CD4-positive, alpha-beta T cell (primary cell): ENCODE data around the gene CDH2. TPM values are rescaled to one million over a fixed set of nuclear protein-coding genes. Genes with fewer than 3 reads are reported as not detected.

ENCODE experiments used
- ATAC-seq: fragments of 200-7000 bp; cut with Tn5 transposase; one replicate; pipeline ENCODE4 v1.10.0; 2022; ENCODE audit warnings: mild to moderate bottlenecking; ENCODE audit not compliant: poor library complexity
- CTCF ChIA-PET: fragments of 350-600 bp; sonication (Branson Sonifier 250); formaldehyde crosslinking; loops from one replicate; lab custom pipeline; 2021; ENCODE audit warnings: antibody characterized with exemption, inconsistent platforms; lab: Charles Lee
- POLR2A ChIA-PET: fragments of 350-600 bp; sonication (Branson Sonifier 250); formaldehyde crosslinking; loops from one replicate; lab custom pipeline; 2021; ENCODE audit warnings: antibody characterized with exemption, inconsistent platforms; lab: Charles Lee
- DNase-seq, 14 experiments: peaks; one replicate each; pipeline ENCODE4 v3.0.0-alpha.2; 2013 to 2020; ENCODE audit warnings: mixed read lengths in 2 of 14
- H3K27ac ChIP-seq, 2 donors: one replicate each; pipeline versions ENCODE4 v1.5.1 to v1.7.0; 2013; ENCODE audit warnings: low read length in 2 of 2, low read depth in 1 of 2, mild to moderate bottlenecking in 1 of 2
- H3K27me3 ChIP-seq, 2 experiments: 1 replicate in 1 of 2; 2 replicates in 1 of 2; pipeline versions ENCODE4 v1.6.1 to v1.7.0; 2013; ENCODE audit warnings: low read length in 2 of 2, control low read depth in 1 of 2, mild to moderate bottlenecking in 1 of 2, moderate library complexity in 1 of 2; ENCODE audit not compliant: insufficient read depth in 2 of 2, control insufficient read depth in 1 of 2
- H3K36me3 ChIP-seq: one replicate; pipeline ENCODE4 v1.6.1; 2013; ENCODE audit warnings: low read length, control low read depth; ENCODE audit not compliant: insufficient read depth
- H3K4me1 ChIP-seq: one replicate; pipeline ENCODE4 v1.6.1; 2013; ENCODE audit warnings: low read length, control low read depth; ENCODE audit not compliant: insufficient read depth
- H3K4me3 ChIP-seq: one replicate; pipeline ENCODE4 v1.5.1; 2013; ENCODE audit warnings: mild to moderate bottlenecking, low read length, moderate library complexity
- H3K9me3 ChIP-seq, 2 experiments: 1 replicate in 1 of 2; 2 replicates in 1 of 2; pipeline versions ENCODE4 v1.6.1 to v1.7.0; 2013; ENCODE audit warnings: low read length in 2 of 2, mild to moderate bottlenecking in 2 of 2, control low read depth in 1 of 2, moderate library complexity in 1 of 2; ENCODE audit not compliant: control insufficient read depth in 1 of 2, insufficient read depth in 1 of 2
- H3K27ac Mint-ChIP-seq: one replicate; pipeline ENCODE4 v1.8.0; 2020; ENCODE audit warnings: mixed read lengths
- H3K27me3 Mint-ChIP-seq: one replicate; pipeline ENCODE4 v1.8.0; 2021; ENCODE audit warnings: mixed read lengths
- H3K36me3 Mint-ChIP-seq: one replicate; pipeline ENCODE4 v1.8.0; 2021; ENCODE audit warnings: low read depth, mixed read lengths
- H3K4me1 Mint-ChIP-seq: one replicate; pipeline ENCODE4 v1.8.0; 2021; ENCODE audit warnings: low read depth, mixed read lengths
- H3K4me3 Mint-ChIP-seq: one replicate; pipeline ENCODE4 v1.8.0; 2020; ENCODE audit warnings: mild to moderate bottlenecking, mixed read lengths
- H3K9me3 Mint-ChIP-seq: one replicate; pipeline ENCODE4 v1.8.0; 2020; ENCODE audit warnings: mixed read lengths
- intact Hi-C, 2 experiments: fragments of 100-400 bp; cut with DNase I in 1 of 2; cut with micrococcal nuclease in 1 of 2; formaldehyde crosslinking; loops; one replicate each; pipeline versions ENCODE4 v1.15.1 to v1.9.0; 2023 to 2025; cut with DNase I, micrococcal nuclease
- total RNA-seq, 174 experiments: library from RNA in 2 of 174; stranded (reverse) in 2 of 174; gene quantifications; one replicate each; pipeline ENCODE4 v1.2.3 and lab custom pipeline; 2021 to 2026
- TF ChIP-seq, protein P1 (sequence below): fragments of 200-600 bp; IDR thresholded peaks from one replicate; pipeline ENCODE4 v1.8.0; 2022; ENCODE audit warnings: antibody characterized with exemption, mild to moderate bottlenecking

The CDH2 gene
- total RNA-seq, 2 experiments from 2014 or later, result not detected

GRCh38 chr18:27952741-27953140 is 224.2 kb downstream of the CDH2 start:
- DNase-seq, result no peak
- intact Hi-C loops, result loop anchor here in 1 of 2 experiments (10.0 kb wide), 1 partner anchor 512 kb away; no protein-coding TSS in a partner anchor
- H3K27me3 ChIP-seq, result no peaks in the 10 kb centered on the region
- H3K9me3 Mint-ChIP-seq, result peaks cover 3% of the 10 kb centered on the region
- H3K4me3 ChIP-seq, result no peak overlapping the region
- H3K4me1 Mint-ChIP-seq, result no peaks in the 10 kb centered on the region
- H3K27me3 Mint-ChIP-seq, result no peaks in the 10 kb centered on the region
- no peaks in the 10 kb centered on the region for H3K9me3 ChIP-seq
- no peak overlapping the region for H3K4me3 Mint-ChIP-seq
- TF ChIP-seq, protein P1, sequence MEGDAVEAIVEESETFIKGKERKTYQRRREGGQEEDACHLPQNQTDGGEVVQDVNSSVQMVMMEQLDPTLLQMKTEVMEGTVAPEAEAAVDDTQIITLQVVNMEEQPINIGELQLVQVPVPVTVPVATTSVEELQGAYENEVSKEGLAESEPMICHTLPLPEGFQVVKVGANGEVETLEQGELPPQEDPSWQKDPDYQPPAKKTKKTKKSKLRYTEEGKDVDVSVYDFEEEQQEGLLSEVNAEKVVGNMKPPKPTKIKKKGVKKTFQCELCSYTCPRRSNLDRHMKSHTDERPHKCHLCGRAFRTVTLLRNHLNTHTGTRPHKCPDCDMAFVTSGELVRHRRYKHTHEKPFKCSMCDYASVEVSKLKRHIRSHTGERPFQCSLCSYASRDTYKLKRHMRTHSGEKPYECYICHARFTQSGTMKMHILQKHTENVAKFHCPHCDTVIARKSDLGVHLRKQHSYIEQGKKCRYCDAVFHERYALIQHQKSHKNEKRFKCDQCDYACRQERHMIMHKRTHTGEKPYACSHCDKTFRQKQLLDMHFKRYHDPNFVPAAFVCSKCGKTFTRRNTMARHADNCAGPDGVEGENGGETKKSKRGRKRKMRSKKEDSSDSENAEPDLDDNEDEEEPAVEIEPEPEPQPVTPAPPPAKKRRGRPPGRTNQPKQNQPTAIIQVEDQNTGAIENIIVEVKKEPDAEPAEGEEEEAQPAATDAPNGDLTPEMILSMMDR, result no peak
- ATAC-seq, result no peak
- H3K27ac Mint-ChIP-seq, result no peak overlapping the region
- no peaks in the 10 kb centered on the region for H3K36me3 ChIP-seq
- ChIA-PET POLR2A (no interaction called here), CTCF (no interaction called here)
- H3K36me3 Mint-ChIP-seq, result no peaks in the 10 kb centered on the region
- no peaks in the 10 kb centered on the region for H3K4me1 ChIP-seq
- no peak overlapping the region for H3K27ac ChIP-seq

DNA sequence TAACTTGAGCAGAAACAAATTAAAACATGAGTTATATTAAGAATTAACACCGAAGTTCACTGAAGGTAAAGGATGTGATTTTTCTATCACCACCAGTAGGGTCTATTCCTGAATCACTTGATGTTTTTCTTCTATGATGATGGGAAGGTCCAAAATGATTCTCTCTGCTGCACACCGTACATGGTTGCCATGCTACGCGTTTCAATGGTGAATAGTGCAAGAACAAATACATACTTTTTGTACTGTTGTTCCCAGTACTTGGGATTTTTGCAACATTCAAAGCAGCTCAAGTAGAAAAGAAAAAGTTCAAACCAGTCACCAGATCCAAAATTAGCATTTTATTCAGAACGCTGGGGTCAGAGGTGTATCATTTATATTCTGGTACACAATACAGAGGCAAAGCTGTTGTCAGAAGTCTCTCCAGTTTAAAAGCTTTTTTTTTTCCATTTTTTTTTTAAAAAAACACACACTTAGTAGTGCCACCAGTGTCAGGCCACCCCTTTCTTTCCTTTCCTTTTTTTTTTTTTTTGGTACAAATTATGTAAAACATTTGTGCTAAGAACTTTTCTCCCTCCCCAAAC is 226.2 kb downstream of the CDH2 start:
- no peaks in the 10 kb centered on the region for H3K27me3 Mint-ChIP-seq
- no peaks in the 10 kb centered on the region for H3K36me3 ChIP-seq
- H3K4me3 Mint-ChIP-seq, result no peak overlapping the region
- intact Hi-C loops, result loop anchor here in 1 of 2 experiments (10.0 kb wide), 1 partner anchor 514 kb away; no protein-coding TSS in a partner anchor
- H3K27ac Mint-ChIP-seq, result no peak overlapping the region
- no peak for ATAC-seq
- TF ChIP-seq, protein P1, result no peak
- H3K4me1 ChIP-seq, result no peaks in the 10 kb centered on the region
- H3K9me3 Mint-ChIP-seq, result peaks cover 3% of the 10 kb centered on the region
- H3K27me3 ChIP-seq, result no peaks in the 10 kb centered on the region
- no peaks in the 10 kb centered on the region for H3K9me3 ChIP-seq
- no peak for DNase-seq
- no peaks in the 10 kb centered on the region for H3K4me1 Mint-ChIP-seq
- H3K4me3 ChIP-seq, result no peak overlapping the region
- POLR2A ChIA-PET, result no interaction called here
- H3K36me3 Mint-ChIP-seq, result no peaks in the 10 kb centered on the region
- no peak overlapping the region for H3K27ac ChIP-seq
- CTCF ChIA-PET, result no interaction called here

DNA sequence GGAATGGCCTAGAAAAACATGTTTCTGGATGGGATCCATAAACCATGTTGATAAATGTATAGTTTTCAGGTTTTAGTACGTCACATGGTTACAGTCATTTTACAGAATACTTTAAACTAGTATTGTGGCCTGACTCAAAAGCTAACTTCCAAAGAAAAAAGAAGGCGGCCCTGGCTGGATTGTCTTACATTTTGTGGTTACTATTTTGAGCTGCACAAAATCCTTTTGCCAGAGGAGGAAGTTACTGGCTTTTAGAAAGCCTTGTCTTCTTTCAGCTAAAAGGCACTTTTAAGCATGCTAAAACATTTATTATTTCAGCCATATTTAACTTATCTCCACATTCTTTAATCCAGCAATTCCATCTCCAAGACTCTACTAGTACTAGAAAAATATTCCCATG is 227.9 kb downstream of the CDH2 start:
- Histone ChIP-seq H3K4me1 (no peaks in the 10 kb centered on the region), H3K9me3 (no peaks in the 10 kb centered on the region), H3K27ac (no peak overlapping the region), H3K4me3 (no peak overlapping the region), H3K27me3 (no peaks in the 10 kb centered on the region), H3K36me3 (no peaks in the 10 kb centered on the region)
- DNase-seq (no peak), ATAC-seq (no peak)
- no peak overlapping the region for H3K4me3 Mint-ChIP-seq
- no peaks in the 10 kb centered on the region for H3K4me1 Mint-ChIP-seq
- no peak overlapping the region for H3K27ac Mint-ChIP-seq
- ChIA-PET POLR2A (no interaction called here), CTCF (no interaction called here)
- intact Hi-C loops, result no loop called here
- peaks cover 6% of the 10 kb centered on the region for H3K9me3 Mint-ChIP-seq
- H3K36me3 Mint-ChIP-seq, result no peaks in the 10 kb centered on the region
- TF ChIP-seq, protein P1, result no peak
- no peaks in the 10 kb centered on the region for H3K27me3 Mint-ChIP-seq
